HG03521 (cell line): Measurements from ENCODE around the gene ASCC2.

Experiments
- ATAC-seq: cut with Tn5 transposase; IDR thresholded peaks from one replicate; pipeline ENCODE4 v1.9.1; 2021; ENCODE audit warnings: mild to moderate bottlenecking, moderate library complexity; ENCODE audit not compliant: unreplicated experiment

The ASCC2 gene

DNA sequence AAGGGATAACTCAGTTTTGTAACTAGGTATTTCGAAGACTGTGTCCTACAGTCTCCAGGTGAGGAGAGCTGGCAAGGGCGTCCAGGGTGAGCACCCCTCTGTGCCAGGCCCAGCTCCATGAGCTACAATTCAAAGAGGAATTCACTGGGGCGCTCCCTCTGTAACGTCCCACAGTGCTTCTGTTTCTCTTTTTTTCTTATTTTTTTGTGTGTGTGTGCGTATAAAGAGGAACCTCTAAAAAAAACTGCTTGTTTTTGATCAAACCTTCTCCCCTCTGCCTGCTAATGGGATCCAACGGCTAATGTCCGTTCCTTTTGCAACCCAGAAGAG lies 17.1 kb downstream of the ASCC2 start:
- ATAC-seq, result no peak

DNA sequence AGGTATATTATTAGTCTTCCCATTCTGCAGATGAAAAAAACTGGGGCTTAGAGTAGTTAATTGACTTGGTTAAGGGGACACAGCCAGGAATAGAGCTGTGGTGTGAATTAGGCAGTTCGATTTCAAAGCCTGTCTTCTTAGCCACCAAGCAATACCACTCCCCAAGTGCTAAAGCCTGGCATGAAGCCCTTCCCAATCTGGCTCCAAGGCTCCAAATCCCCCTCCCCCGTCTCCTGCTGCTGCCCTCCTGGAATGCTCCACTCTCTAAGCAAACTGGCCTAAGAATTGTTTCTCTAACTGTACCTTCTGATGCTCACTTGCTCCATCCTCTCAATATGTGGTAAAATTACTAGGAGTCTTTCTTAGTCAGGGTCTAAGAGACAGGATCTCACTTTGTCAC lies 18.6 kb downstream of the ASCC2 start:
- no peak for ATAC-seq

DNA sequence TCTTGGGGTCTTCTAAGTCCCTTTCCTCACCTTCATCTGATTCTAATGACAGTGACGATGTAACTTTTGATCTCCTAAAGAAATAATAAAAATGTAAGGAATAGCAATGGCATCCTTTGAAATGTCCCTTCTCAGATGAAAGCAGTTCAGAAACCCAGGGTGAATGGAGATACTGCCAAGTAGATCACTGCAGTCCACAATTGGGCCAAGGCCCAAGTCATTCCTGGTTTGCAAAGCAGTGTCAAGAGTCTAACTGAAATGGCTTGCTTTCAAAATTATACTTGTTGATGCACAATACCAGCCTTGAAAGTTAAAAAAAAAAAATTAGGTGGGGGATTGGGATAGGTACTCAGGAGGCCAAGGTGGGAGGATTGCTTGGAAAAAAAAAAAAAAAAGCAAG lies 20.4 kb downstream of the ASCC2 start:
- no peak for ATAC-seq

DNA sequence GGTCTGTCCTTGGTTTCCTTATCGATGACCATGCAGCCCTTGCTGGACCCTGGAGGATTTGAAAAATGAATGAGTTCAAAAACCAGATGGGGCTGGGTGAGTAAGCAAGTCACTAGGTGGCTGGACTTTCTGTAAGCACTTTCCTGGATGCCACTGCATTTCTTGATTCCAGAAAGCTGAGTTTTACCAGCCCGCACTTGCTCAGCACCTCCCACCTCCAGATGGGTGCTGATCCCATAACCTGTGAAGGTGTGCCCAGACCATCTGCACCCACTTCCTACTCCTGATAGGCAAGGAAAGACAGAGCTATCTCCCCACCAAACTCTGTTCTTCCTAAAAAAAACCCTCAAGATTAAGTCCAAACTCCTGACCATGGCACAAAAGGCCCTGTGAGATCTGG lies 21.1 kb downstream of the ASCC2 start:
- no peak for ATAC-seq

DNA sequence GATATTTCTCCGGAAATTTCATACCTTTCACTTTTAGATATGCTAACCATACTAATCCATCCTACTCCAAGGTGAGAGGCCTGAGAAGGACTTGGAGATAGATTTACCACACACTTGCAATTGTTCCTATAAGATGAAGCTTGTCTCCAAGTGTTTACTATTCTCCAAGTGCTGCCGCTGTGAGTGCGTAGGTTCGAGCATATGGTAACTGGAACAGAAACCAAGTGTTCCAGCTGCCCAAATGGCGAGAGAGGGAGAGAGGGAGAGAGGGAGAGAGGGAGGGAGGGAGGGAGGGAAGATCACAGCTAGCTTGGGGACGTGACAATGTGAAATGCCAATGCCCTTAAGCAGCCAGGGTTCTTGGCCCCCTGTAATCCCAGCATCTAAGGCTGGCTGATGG lies 21.5 kb downstream of the ASCC2 start:
- ATAC-seq, result no peak

DNA sequence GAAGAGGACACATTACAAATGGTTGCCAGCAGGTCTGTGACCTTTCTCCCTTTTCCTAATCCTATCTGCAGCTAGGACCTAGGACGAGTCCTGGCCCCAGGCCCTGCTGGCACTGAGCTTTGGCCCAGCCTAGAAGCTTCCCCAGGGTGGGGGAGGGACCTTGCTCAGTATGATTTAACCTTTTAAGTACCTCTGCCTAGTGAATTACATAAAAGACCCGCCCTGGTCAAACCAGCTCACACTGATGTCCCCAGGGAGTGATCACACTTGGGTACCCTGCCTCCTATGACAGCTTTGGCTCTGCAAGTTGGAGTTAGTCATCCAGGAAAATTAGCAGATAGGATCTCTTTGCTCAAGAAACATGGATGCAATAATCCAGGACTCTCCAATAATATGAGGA lies 21.9 kb downstream of the ASCC2 start:
- no peak for ATAC-seq

DNA sequence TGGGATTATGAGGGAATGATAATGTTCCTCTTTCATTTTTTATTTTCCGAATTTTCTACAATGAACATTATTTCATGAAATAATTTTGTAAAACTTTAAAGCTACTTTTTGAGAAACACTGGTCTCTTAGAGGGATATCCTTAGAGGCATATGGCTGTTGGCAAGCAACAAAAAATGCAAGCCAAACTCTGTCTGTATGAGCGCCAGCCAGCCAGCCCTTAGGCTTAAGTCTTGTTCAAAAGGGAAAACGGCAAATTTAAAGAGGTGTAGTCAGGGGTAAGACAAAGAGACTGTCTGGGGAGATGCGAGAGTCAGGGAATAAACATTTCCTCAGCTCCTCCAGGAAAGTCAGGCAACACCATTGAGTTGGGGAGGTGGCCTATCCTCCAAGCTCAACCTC lies 22.5 kb downstream of the ASCC2 start:
- ATAC-seq, result no peak

DNA sequence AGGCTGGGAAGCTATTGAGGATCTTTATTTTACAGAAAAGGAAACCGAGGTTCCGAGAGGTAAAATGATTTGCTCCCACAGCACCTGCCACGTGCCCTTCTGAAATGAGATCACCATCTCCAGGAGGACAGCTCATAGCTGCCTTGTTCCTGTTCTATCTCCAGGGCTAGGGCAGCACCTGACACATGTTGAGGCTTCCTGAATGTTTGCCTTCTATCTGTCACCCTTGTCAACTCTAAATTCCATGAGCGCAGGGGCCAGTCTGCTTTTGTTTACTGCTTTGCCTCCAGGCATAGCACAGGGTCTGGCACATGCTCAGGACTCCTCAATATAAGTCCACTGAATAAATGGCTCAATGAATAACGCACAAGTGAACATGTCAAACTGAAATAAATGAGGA lies 24.1 kb downstream of the ASCC2 start:
- no peak for ATAC-seq

DNA sequence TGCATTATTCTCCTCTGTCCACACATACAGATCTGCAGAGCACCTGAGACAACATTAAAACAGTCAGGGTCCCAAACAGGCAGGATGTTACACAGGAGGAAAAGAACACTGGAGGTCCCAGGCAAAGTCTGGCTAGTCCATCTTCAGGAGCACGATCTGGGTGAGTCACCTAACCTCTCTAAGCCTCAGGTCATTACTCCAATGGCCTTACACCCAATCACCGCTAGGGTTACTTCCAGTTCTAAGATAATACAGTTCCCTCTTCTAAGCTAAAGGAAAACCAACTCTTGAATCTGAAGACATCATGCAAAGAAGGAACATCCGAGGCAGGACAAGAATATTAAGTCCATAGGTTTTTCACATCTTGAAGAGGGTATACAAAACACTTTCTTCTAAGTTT lies 24.5 kb downstream of the ASCC2 start:
- no peak for ATAC-seq

DNA sequence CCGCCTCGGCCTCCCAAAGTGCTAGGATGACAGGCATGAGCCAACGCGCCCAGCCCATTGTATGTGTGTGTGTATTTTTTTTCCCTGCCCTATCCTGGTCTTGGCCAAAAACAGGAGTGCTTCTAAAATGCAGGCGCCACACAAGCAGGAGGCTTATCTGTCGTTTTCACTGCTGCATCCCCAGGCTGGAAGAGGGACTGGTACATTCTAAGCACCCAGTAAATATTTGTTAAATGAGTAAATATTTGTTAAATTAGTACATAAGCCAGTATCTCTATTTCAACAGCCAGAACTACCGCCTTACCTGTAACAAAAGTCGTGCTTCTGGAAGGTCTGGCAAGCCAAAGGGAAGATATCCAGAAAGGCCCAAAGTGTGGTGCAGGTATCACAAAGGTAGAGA lies 24.9 kb downstream of the ASCC2 start:
- ATAC-seq, result no peak

DNA sequence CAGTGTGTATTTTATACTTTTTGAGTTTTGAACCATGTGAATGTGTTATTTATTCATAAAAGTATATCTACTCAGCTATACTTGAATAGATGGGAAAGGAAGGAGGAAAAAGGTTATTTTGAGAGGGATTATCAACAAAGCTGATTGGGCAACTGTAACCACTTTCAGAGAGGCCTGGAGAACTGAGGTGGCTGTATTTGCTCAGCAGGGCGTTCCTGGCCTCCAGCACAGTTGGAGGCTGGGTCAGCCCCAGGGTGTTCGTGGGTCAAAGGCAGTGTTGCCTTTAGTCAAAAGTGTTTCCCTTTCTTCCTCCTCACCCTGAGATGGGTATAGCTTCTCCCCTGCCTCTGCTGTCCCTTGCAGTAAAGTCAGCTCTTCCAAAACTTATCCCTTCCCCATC lies 26.7 kb downstream of the ASCC2 start:
- ATAC-seq, result no peak

DNA sequence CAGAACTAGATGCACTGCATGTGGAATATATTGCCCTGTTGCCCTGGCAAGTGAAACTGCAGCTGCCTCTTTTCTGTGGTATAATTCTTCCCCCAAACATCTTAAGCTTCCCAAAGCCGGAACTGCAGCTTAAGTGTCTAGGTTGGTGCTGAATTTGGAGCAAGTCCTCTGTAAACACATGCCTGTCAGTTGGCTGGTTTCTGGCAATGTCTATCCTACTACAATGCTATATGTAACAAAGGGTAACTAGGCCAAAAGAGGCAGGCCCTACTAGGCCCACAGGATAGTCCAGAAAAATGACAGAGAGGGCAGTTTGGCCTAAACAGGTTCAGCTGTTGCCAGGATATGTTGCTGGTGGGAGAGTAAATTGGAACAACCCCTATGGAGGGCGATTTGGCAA lies 27.9 kb downstream of the ASCC2 start:
- ATAC-seq, result no peak

DNA sequence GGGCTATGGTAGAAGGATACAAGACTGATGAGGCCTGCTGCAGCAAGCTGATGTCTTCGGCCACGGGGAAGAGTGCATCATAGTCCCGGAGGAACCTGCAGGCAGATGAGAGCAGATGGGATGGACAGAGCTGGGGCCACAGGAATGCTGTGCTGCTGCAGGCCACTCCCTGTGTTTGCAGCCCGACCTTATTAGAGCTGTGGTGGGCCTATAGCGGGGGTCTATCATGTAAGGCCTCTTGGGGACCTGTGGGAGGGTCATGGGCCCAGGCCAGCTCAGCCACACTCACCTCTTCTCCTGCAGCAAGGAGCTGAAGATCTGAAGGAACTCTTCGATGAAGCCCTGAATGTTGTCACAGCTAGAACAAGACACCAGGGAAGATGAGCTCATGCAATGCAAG lies 31.9 kb downstream of the ASCC2 start:
- no peak for ATAC-seq

DNA sequence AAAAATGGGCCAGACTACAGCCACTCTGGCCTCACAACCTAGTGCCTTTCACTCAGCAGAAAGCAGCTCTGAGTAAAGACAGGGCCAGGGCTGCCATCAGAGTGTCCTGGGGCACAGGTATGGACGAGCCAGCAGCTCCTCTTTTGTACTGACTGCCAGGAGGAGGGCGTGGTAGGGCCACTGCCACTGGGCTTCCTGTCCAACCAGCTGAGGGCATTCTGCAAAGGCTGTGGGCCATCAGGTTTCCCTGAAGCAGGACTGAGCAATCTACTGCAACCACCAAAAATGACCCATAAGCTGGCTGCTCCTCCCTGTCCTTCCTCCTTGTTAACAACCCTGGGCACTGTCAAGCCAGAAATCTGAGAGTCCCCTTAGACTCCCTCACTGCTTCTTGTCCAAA lies 33.1 kb downstream of the ASCC2 start:
- no peak for ATAC-seq

DNA sequence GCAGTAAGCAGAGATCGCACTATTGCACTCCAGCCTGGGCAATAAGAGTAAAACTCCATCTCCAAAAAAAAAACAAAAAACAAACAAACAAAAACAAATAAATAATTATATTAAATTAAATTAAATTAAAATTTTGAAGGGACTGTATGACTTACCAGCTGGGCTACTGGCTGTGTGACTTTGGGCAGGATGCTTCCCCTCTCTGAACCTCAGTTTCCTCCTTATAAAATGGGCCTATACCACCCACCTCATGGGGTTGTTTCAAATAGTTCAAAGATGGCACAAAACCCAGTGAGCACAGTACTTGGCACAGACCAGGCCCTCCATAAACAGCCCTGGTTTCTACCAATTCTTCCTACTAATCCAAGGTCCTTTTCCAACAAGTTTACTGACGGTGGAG lies 34.9 kb downstream of the ASCC2 start:
- ATAC-seq, result no peak

DNA sequence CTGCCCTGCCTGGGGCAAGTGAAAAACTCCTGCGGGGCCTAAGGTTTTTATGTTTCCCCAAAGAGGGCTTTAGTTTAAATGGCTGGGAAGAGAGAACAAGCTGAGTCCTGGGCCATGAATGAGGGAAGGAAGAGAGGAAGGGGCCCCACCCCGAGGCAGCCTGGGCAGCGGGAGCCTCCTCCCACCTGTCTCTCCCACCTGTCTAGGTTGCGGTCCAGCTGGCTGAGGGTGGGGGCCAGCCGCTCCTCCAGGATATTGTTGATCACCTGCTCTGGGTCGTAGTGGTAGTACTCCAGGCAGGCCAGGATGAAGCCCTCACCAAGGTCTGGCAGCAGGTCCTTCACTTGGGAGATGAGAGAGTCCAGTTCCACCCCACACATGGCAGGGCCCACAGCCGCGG lies 36.3 kb downstream of the ASCC2 start:
- no peak for ATAC-seq

DNA sequence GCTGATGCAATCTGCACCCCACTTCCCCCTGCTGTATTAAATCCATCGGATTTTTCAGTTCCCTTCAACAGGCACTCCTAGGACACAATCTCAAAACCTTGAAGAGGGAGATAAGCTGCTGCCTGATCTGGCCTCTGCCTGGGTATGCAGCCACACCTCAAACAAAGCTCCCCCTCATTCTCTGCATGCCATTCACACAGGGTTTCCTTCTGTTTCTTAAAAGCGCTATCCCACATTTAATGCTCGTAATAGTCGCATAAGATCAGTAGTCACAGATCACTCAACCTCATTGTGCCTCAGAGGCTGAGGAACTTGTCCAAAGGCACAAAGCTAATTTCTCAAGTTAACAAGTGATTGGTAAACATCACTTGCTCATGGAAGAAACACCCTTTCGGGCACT lies 36.9 kb downstream of the ASCC2 start:
- no peak for ATAC-seq

DNA sequence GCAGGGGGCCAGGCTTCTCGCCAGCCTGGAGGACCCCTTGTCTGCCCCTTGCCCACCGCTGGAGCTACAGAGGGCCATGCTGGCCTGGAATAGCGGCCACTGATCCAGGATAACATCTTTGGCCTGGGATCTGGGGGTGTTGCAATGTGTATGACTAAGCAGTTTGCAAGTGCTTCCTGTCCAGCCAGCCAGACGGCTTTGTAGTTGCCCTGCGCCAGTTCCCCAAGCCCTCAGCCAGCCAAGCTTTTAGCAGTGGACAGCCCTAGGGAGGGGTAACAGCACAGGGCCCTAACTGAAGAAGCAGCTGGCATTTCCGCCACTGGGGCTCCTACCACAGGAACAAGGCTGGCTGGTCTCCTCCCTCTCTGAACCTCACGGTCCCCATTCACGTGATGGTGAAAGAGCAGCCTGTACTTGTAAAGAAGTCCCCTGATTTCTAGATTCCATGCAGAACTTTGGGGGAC lies 38.8 kb downstream of the ASCC2 start:
- no peak for ATAC-seq

DNA sequence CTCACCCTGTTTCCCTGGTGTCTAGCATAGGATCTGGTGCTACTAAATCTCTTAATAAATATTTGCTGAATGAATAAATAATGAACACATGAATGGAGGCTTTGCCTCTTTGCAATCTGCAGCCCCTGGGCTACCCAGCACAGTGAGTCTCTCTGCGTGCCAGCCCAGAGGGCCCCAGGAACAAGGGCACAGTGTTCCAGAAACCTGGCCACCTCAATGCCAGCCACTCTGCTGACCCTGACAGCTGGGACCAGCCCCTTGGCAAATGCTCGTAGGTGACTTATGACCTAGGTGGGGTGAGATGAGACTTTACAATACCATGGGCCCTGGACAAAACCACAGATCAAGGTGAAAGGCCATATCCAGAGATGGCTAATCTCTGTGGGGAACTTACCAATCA lies 39.3 kb downstream of the ASCC2 start:
- ATAC-seq, result no peak

DNA sequence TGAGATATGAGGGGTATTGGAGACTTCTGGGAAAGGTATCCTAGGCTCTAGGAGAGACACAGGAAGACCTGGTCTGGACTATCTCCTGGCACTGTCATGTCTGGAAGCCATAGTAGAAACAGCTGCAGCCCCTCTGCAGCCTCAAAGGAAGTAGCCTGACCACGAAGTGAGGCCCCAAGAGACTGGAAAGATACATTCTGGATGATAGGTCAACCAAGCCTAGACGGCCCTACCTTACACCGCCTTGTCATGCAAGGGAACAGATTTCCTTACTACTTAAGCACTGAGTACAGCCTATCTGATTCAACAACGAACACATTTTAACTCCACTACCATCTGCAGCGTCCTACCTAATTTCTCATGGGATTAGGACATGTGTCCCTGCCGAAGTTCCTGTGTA lies 39.8 kb downstream of the ASCC2 start:
- ATAC-seq, result no peak

DNA sequence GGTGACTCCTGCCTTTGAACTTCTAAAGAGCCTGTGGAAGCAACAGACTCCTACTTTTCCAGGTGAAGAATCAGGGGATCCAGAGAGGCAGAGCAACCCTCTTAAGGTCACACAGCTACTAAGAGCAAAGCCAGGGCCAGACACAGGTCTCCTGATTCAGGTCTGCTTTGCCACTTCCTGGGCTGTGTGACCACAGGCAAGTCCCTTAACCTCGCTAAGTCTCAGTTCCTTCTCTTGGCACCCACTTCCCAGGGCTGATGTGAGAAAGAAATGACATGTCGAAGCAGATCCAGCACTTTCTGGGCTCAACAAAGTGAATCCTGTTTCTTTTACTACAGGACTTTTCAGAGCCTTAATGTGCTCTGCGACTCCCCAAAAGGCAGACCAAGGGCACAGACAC lies 40.7 kb downstream of the ASCC2 start:
- no peak for ATAC-seq

DNA sequence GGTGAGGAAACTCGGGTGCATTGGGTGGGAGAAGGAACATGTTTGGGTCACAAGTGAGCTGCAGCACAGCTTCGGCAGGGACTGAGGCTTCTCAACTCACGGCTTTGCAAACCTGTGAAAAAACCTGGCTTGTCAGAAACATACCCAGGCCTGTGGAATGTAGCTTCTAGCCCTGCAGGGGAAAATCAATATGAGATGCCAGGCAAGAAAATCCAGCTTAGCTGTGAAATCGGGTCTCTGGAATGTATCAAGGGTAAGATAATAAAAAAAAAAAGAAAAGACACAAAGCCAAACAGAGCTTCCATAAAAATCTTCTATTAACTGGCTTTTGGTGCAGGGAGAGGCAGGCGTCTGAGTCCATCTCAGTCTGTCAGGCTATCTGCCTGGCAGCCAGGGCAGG lies 42.4 kb downstream of the ASCC2 start:
- ATAC-seq, result no peak

DNA sequence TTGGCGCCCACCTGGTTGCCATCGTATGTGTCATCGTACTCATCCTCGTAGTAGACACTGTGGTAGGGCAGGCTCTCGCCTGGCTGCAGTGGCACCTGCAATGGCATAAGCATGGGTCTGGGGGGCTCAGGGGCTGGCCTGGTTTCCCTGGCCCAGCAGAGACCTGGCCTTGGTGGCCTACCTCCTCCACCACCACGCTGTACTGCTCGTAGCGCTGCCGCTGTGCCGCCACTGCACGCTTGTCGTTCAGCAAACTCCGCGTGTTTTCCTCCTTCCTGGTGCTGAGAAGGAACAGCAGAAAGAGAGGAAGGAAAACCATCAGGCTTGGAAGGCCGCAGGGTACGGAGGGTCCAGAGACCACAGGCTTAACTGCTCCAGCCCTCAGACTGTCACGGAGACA lies 44.7 kb downstream of the ASCC2 start:
- no peak for ATAC-seq

DNA sequence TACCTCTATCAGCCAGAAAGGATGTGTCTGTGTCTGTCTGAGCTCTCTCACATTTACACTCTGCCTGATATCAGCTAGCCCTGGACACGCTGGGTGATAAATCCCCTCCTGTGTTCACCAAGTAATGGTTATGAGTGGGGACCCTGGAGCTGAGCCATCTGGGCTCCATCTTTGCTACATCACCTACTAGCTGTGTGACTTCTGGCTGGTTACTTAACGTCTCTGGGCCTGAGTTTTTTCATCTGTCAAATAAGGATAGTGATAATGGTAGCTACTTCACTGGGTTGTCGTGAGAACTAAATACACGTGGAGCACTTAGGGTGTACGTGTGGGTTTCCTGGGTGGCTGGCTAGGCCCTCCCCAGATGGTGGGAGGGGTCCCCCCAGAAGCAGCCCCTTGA lies 48.0 kb downstream of the ASCC2 start:
- no peak for ATAC-seq
